ENCODE measurements around the gene ZC3H7A. TPM values are rescaled to one million over a fixed set of nuclear protein-coding genes. Genes with fewer than 3 reads are reported as not detected.

ZC3H7A gene
- total and polyA plus RNA-seq, 10 of the 15 experiments (the other 5 are each of a cell fraction or from before 2014, with no cell fraction given) = 46.3 to 188 (median 68.6) TPM

GRCh38 chr16:11783319-11784037, 13.6 kb downstream of the ZC3H7A start (continued):
- TF ChIP-seq, protein P1, sequence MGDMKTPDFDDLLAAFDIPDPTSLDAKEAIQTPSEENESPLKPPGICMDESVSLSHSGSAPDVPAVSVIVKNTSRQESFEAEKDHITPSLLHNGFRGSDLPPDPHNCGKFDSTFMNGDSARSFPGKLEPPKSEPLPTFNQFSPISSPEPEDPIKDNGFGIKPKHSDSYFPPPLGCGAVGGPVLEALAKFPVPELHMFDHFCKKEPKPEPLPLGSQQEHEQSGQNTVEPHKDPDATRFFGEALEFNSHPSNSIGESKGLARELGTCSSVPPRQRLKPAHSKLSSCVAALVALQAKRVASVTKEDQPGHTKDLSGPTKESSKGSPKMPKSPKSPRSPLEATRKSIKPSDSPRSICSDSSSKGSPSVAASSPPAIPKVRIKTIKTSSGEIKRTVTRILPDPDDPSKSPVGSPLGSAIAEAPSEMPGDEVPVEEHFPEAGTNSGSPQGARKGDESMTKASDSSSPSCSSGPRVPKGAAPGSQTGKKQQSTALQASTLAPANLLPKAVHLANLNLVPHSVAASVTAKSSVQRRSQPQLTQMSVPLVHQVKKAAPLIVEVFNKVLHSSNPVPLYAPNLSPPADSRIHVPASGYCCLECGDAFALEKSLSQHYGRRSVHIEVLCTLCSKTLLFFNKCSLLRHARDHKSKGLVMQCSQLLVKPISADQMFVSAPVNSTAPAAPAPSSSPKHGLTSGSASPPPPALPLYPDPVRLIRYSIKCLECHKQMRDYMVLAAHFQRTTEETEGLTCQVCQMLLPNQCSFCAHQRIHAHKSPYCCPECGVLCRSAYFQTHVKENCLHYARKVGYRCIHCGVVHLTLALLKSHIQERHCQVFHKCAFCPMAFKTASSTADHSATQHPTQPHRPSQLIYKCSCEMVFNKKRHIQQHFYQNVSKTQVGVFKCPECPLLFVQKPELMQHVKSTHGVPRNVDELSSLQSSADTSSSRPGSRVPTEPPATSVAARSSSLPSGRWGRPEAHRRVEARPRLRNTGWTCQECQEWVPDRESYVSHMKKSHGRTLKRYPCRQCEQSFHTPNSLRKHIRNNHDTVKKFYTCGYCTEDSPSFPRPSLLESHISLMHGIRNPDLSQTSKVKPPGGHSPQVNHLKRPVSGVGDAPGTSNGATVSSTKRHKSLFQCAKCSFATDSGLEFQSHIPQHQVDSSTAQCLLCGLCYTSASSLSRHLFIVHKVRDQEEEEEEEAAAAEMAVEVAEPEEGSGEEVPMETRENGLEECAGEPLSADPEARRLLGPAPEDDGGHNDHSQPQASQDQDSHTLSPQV (IDR thresholded peaks at IDR 0.05) = peak; percentile 25; the same call in 1 of the 2 replicates
- peak; percentile 88 for TF ChIP-seq RUNX3 (IDR thresholded peaks at IDR 0.05; ENCODE audit: low read length)
- TF ChIP-seq KAT2A (conservative IDR thresholded peaks at IDR 0.05; ENCODE audit: control insufficient read depth, low read depth, low read length) = no peak
- TF ChIP-seq NBN (IDR thresholded peaks at IDR 0.05) = peak; percentile 82
- TF ChIP-seq CBFB (IDR thresholded peaks at IDR 0.05; ENCODE audit: low read depth) = no peak
- TF ChIP-seq RCOR1 (conservative IDR thresholded peaks at IDR 0.05; ENCODE audit: low read depth, low read length) = 0 out of 2 replicates have a peak, but pooled peaks have one; percentile 60
- no peak for TF ChIP-seq ATF3 (IDR thresholded peaks at IDR 0.05; ENCODE audit: borderline replicate concordance, extremely low read depth, low read depth, low read length)
- TF ChIP-seq POLR2AphosphoS2 (IDR thresholded peaks at IDR 0.05; ENCODE audit: low read depth, low read length) = peak; percentile 80; the same call in 1 of the 2 replicates
- TF ChIP-seq, protein P2, sequence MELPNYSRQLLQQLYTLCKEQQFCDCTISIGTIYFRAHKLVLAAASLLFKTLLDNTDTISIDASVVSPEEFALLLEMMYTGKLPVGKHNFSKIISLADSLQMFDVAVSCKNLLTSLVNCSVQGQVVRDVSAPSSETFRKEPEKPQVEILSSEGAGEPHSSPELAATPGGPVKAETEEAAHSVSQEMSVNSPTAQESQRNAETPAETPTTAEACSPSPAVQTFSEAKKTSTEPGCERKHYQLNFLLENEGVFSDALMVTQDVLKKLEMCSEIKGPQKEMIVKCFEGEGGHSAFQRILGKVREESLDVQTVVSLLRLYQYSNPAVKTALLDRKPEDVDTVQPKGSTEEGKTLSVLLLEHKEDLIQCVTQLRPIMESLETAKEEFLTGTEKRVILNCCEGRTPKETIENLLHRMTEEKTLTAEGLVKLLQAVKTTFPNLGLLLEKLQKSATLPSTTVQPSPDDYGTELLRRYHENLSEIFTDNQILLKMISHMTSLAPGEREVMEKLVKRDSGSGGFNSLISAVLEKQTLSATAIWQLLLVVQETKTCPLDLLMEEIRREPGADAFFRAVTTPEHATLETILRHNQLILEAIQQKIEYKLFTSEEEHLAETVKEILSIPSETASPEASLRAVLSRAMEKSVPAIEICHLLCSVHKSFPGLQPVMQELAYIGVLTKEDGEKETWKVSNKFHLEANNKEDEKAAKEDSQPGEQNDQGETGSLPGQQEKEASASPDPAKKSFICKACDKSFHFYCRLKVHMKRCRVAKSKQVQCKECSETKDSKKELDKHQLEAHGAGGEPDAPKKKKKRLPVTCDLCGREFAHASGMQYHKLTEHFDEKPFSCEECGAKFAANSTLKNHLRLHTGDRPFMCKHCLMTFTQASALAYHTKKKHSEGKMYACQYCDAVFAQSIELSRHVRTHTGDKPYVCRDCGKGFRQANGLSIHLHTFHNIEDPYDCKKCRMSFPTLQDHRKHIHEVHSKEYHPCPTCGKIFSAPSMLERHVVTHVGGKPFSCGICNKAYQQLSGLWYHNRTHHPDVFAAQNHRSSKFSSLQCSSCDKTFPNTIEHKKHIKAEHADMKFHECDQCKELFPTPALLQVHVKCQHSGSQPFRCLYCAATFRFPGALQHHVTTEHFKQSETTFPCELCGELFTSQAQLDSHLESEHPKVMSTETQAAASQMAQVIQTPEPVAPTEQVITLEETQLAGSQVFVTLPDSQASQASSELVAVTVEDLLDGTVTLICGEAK (IDR thresholded peaks at IDR 0.05; ENCODE audit: borderline replicate concordance) = peak; percentile 56; the same call in 1 of the 2 replicates
- TF ChIP-seq, protein P3, sequence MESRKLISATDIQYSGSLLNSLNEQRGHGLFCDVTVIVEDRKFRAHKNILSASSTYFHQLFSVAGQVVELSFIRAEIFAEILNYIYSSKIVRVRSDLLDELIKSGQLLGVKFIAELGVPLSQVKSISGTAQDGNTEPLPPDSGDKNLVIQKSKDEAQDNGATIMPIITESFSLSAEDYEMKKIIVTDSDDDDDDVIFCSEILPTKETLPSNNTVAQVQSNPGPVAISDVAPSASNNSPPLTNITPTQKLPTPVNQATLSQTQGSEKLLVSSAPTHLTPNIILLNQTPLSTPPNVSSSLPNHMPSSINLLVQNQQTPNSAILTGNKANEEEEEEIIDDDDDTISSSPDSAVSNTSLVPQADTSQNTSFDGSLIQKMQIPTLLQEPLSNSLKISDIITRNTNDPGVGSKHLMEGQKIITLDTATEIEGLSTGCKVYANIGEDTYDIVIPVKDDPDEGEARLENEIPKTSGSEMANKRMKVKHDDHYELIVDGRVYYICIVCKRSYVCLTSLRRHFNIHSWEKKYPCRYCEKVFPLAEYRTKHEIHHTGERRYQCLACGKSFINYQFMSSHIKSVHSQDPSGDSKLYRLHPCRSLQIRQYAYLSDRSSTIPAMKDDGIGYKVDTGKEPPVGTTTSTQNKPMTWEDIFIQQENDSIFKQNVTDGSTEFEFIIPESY (IDR thresholded peaks at IDR 0.05) = no peak
- TF ChIP-seq NR2F1 (conservative IDR thresholded peaks at IDR 0.05) = no peak; the same call in 1 of the 2 replicates
- TF ChIP-seq KDM1A (IDR thresholded peaks at IDR 0.05; ENCODE audit: borderline replicate concordance) = no peak
- peak; percentile 69 for TF ChIP-seq PKNOX1 (IDR thresholded peaks at IDR 0.05)
- TF ChIP-seq MYB (IDR thresholded peaks at IDR 0.05; ENCODE audit: borderline replicate concordance, low read depth, low read length) = 0 out of 2 replicates have a peak, but pooled peaks have one; percentile 28
